ENCODE data around the gene PDGFRB. TPM values are rescaled to one million over a fixed set of nuclear protein-coding genes. Genes with fewer than 3 reads are reported as not detected.

Gene PDGFRB
- polyA plus RNA-seq, 1 donor (not counting 4 experiments of a cell fraction or from before 2014, with no cell fraction given), result 0.14 TPM

DNA sequence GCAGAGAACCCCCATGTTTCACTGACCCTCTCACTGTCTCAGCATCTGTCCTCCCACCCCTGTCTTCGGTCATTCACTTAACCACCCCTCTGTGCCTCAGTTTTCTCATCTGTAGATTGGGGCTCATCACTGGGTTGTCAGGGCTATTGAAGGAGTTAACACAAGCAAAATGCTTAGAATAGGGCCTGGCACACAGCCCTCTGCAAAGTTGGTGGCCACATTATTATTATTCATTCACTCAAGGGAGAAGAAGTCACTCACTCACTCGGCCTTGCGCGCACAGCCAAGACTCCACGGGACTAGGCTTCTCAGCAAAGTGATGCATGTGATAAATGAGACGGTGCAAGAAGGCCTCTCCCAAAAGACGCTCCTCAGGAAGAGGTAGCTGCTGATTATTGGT is 8.0 kb downstream of the PDGFRB start:
- FAIRE-seq (no peak), DNase-seq (ENCODE audit: low read depth, low spot score) (no peak)
- no peak overlapping the region for H3K27ac ChIP-seq (ENCODE audit: control insufficient read depth, insufficient read depth, low read length)
- H3K4me1 ChIP-seq (ENCODE audit: control insufficient read depth, extremely low read depth, insufficient read depth, low read length), result peaks cover 11% of the 10 kb centered on the region
- no peak overlapping the region for H2AFZ ChIP-seq (ENCODE audit: control insufficient read depth, low read length)
- no peaks in the 10 kb centered on the region for H3K9me1 ChIP-seq (ENCODE audit: control insufficient read depth, extremely low read depth, insufficient read depth, low read length)
- no peak overlapping the region for H3K4me3 ChIP-seq (ENCODE audit: control insufficient read depth in 2 of 3, extremely low read depth in 1 of 3, insufficient read depth in 2 of 3, low read depth in 1 of 3, low read length in 3 of 3)
- no peaks in the 10 kb centered on the region for H4K20me1 ChIP-seq (ENCODE audit: control insufficient read depth, extremely low read depth, insufficient read depth, low read length)
- H3K9ac ChIP-seq (ENCODE audit: control insufficient read depth, extremely low read depth, insufficient read depth, low read length), result no peak overlapping the region
- no peaks in the 10 kb centered on the region for H3K79me2 ChIP-seq (ENCODE audit: control insufficient read depth, insufficient read depth, low read length)
- dilution Hi-C loops (cut with MboI; ENCODE audit: extremely low pct_ligation_motif_present, low sequenced_read_pairs), result no loop called here
- no peaks in the 10 kb centered on the region for H3K9me3 ChIP-seq (ENCODE audit: control insufficient read depth, low read depth, low read length)
- H3K4me2 ChIP-seq (ENCODE audit: control insufficient read depth, extremely low read depth, insufficient read depth, low read depth, low read length), result no peak overlapping the region
- H3K36me3 ChIP-seq (ENCODE audit: control insufficient read depth in 2 of 2, extremely low read depth in 1 of 2, insufficient read depth in 2 of 2, low read length in 2 of 2), result no peaks in the 10 kb centered on the region
- peaks cover 7% of the 10 kb centered on the region for H3K27me3 ChIP-seq (ENCODE audit: control insufficient read depth, extremely low read depth, insufficient read depth, low read length)
- TF ChIP-seq EZH2 (IDR thresholded peaks at IDR 0.05; ENCODE audit: low read length), result no peak
- TF ChIP-seq, protein P1, sequence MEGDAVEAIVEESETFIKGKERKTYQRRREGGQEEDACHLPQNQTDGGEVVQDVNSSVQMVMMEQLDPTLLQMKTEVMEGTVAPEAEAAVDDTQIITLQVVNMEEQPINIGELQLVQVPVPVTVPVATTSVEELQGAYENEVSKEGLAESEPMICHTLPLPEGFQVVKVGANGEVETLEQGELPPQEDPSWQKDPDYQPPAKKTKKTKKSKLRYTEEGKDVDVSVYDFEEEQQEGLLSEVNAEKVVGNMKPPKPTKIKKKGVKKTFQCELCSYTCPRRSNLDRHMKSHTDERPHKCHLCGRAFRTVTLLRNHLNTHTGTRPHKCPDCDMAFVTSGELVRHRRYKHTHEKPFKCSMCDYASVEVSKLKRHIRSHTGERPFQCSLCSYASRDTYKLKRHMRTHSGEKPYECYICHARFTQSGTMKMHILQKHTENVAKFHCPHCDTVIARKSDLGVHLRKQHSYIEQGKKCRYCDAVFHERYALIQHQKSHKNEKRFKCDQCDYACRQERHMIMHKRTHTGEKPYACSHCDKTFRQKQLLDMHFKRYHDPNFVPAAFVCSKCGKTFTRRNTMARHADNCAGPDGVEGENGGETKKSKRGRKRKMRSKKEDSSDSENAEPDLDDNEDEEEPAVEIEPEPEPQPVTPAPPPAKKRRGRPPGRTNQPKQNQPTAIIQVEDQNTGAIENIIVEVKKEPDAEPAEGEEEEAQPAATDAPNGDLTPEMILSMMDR (optimal IDR thresholded peaks at IDR 0.05 in 1 of 3, IDR thresholded peaks at IDR 0.05 in 1 of 3, conservative IDR thresholded peaks at IDR 0.05 in 1 of 3; ENCODE audit: extremely low read depth in 1 of 3, insufficient read depth in 2 of 3, low read length in 3 of 3), result no peak

DNA sequence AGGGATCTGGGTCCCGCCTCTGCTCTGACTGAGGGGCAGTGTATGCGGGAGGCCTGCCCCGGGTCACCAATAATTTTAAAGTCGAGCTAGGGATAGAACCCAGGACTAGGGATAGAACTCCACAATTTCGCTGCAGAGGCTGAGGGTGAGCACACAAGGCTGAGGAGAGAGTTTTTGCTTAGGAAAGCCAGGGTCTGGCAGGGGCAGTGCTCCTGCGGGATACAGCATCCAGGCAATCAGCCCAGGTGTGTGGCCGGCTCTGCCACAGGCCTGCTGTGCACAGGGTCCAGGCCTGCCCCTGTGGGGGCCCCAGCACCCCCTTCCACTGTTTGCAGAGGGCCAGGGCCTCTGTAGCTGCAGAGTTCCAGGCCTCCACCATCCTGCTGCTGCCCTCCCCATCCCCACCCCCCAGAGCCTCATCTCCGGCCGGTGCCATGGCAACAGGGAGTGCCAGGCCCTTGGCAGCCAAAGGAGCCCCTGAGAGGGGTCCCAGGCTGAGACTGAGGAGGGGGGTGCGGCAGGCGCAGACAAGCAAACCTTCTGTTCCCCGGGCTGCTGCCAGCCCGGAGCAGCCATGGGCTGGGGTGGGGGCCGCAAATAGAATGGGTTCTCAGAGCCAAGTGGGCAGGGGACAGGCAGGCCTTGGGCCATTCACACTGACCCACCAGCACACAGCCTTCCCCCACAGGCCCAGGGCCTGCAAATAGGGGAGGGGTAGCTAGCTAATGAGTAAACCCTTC is 8.6 kb downstream of the PDGFRB start:
- dilution Hi-C loops (cut with MboI; ENCODE audit: extremely low pct_ligation_motif_present, low sequenced_read_pairs), result no loop called here
- Histone ChIP-seq H3K27me3 (ENCODE audit: control insufficient read depth, extremely low read depth, insufficient read depth, low read length) (peaks cover under 1% of the 10 kb centered on the region), H3K79me2 (ENCODE audit: control insufficient read depth, insufficient read depth, low read length) (no peaks in the 10 kb centered on the region), H3K27ac (ENCODE audit: control insufficient read depth, insufficient read depth, low read length) (no peak overlapping the region), H4K20me1 (ENCODE audit: control insufficient read depth, extremely low read depth, insufficient read depth, low read length) (no peaks in the 10 kb centered on the region), H3K9me3 (ENCODE audit: control insufficient read depth, low read depth, low read length) (no peaks in the 10 kb centered on the region), H3K4me3 (ENCODE audit: control insufficient read depth in 2 of 3, extremely low read depth in 1 of 3, insufficient read depth in 2 of 3, low read depth in 1 of 3, low read length in 3 of 3) (no peak overlapping the region), H3K36me3 (ENCODE audit: control insufficient read depth in 2 of 2, extremely low read depth in 1 of 2, insufficient read depth in 2 of 2, low read length in 2 of 2) (no peaks in the 10 kb centered on the region), H3K9me1 (ENCODE audit: control insufficient read depth, extremely low read depth, insufficient read depth, low read length) (no peaks in the 10 kb centered on the region), H3K9ac (ENCODE audit: control insufficient read depth, extremely low read depth, insufficient read depth, low read length) (no peak overlapping the region), H2AFZ (ENCODE audit: control insufficient read depth, low read length) (no peak overlapping the region), H3K4me1 (ENCODE audit: control insufficient read depth, extremely low read depth, insufficient read depth, low read length) (peaks cover 12% of the 10 kb centered on the region), H3K4me2 (ENCODE audit: control insufficient read depth, extremely low read depth, insufficient read depth, low read depth, low read length) (no peak overlapping the region)
- DNase-seq (ENCODE audit: low read depth, low spot score) (no peak), FAIRE-seq (no peak)
- TF ChIP-seq, protein P1 (optimal IDR thresholded peaks at IDR 0.05 in 1 of 3, IDR thresholded peaks at IDR 0.05 in 1 of 3, conservative IDR thresholded peaks at IDR 0.05 in 1 of 3; ENCODE audit: extremely low read depth in 1 of 3, insufficient read depth in 2 of 3, low read length in 3 of 3), result no peak
- TF ChIP-seq EZH2 (IDR thresholded peaks at IDR 0.05; ENCODE audit: low read length), result no peak
